HL-60 (cell line): ENCODE results near the gene ENDOG.

Experiments used
- GABPA ChIP-seq: IDR thresholded peaks from 2 replicates; pipeline ENCODE4 v1.6.1; 2012; ENCODE audit warnings: low read depth
- POLR2AphosphoS5 ChIP-seq: IDR thresholded peaks from 2 replicates; pipeline ENCODE4 v1.6.1; 2012; ENCODE audit warnings: low read depth
- TF ChIP-seq, protein P1 (sequence below): IDR thresholded peaks from 2 replicates; pipeline ENCODE4 v1.6.1; 2012; ENCODE audit warnings: low read depth; ENCODE audit not compliant: insufficient replicate concordance
- TF ChIP-seq, protein P2 (sequence below): IDR thresholded peaks from one replicate; pipeline ENCODE4 v1.5.1; 2011; ENCODE audit warnings: low read length, control low read depth, inconsistent platforms; ENCODE audit not compliant: insufficient read depth

- TF ChIP-seq, protein P1, sequence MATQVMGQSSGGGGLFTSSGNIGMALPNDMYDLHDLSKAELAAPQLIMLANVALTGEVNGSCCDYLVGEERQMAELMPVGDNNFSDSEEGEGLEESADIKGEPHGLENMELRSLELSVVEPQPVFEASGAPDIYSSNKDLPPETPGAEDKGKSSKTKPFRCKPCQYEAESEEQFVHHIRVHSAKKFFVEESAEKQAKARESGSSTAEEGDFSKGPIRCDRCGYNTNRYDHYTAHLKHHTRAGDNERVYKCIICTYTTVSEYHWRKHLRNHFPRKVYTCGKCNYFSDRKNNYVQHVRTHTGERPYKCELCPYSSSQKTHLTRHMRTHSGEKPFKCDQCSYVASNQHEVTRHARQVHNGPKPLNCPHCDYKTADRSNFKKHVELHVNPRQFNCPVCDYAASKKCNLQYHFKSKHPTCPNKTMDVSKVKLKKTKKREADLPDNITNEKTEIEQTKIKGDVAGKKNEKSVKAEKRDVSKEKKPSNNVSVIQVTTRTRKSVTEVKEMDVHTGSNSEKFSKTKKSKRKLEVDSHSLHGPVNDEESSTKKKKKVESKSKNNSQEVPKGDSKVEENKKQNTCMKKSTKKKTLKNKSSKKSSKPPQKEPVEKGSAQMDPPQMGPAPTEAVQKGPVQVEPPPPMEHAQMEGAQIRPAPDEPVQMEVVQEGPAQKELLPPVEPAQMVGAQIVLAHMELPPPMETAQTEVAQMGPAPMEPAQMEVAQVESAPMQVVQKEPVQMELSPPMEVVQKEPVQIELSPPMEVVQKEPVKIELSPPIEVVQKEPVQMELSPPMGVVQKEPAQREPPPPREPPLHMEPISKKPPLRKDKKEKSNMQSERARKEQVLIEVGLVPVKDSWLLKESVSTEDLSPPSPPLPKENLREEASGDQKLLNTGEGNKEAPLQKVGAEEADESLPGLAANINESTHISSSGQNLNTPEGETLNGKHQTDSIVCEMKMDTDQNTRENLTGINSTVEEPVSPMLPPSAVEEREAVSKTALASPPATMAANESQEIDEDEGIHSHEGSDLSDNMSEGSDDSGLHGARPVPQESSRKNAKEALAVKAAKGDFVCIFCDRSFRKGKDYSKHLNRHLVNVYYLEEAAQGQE = no peak
- TF ChIP-seq, protein P2, sequence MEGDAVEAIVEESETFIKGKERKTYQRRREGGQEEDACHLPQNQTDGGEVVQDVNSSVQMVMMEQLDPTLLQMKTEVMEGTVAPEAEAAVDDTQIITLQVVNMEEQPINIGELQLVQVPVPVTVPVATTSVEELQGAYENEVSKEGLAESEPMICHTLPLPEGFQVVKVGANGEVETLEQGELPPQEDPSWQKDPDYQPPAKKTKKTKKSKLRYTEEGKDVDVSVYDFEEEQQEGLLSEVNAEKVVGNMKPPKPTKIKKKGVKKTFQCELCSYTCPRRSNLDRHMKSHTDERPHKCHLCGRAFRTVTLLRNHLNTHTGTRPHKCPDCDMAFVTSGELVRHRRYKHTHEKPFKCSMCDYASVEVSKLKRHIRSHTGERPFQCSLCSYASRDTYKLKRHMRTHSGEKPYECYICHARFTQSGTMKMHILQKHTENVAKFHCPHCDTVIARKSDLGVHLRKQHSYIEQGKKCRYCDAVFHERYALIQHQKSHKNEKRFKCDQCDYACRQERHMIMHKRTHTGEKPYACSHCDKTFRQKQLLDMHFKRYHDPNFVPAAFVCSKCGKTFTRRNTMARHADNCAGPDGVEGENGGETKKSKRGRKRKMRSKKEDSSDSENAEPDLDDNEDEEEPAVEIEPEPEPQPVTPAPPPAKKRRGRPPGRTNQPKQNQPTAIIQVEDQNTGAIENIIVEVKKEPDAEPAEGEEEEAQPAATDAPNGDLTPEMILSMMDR = no peak
- no peak for TF ChIP-seq GABPA
- TF ChIP-seq POLR2AphosphoS5 = no peak
Observed at GRCh38 chr9:128824911-128825310, 6.6 kb downstream of the ENDOG start.
